Fibroblast of mammary gland (primary cell): Measurements from ENCODE around the gene LRRC45.
A peak's percentile ranks its signal among the peaks of the same experiment; 100 is the strongest.

Experiments used
- DNase-seq: peaks from one replicate; pipeline ENCODE4 v3.0.0-alpha.2; 2010; ENCODE audit warnings: low read depth
- H3K4me3 ChIP-seq: 2 replicates; pipeline ENCODE4 v1.5.1; 2011; ENCODE audit warnings: low read depth, mild to moderate bottlenecking, low read length, moderate library complexity; ENCODE audit not compliant: control insufficient read depth
- CTCF ChIP-seq: conservative IDR thresholded peaks from 2 replicates; pipeline ENCODE4 v1.5.1; 2011; ENCODE audit warnings: low read depth, low read length, inconsistent platforms; ENCODE audit not compliant: control insufficient read depth, insufficient read depth

The LRRC45 gene

DNA sequence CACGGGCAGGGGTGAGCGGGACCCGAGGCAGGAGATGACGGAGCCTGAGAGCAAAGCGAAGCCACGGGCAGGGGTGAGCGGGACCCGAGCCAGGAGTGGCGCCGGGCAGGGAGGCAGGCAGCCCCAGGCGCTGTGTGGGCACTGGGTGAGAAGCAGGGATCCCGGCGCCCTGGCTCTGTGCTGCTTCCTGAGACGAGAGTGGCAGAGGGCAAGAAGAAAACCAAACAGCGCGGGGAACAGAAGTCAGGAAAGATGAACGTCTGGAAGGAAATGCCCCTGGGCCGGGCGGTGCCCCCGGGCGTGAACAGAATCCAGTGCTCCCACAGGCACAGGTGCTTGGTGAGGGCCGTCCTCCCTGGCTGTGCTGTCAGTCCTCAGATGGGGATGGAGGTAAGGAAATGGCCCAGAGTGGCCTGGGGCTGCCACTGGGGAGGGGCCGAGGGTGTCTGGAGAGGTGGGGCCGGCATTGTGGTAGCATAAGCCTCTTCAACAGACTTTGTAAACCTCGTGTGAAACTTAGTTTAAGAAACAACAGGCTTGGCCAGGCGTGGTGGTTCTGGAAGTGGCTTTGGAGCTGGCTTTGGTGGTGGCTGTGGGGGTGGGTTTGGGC lies 35.8 kb upstream of the LRRC45 start:
- H3K4me3 ChIP-seq, result no peak overlapping the region
- TF ChIP-seq CTCF, result no peak
- no peak for DNase-seq

DNA sequence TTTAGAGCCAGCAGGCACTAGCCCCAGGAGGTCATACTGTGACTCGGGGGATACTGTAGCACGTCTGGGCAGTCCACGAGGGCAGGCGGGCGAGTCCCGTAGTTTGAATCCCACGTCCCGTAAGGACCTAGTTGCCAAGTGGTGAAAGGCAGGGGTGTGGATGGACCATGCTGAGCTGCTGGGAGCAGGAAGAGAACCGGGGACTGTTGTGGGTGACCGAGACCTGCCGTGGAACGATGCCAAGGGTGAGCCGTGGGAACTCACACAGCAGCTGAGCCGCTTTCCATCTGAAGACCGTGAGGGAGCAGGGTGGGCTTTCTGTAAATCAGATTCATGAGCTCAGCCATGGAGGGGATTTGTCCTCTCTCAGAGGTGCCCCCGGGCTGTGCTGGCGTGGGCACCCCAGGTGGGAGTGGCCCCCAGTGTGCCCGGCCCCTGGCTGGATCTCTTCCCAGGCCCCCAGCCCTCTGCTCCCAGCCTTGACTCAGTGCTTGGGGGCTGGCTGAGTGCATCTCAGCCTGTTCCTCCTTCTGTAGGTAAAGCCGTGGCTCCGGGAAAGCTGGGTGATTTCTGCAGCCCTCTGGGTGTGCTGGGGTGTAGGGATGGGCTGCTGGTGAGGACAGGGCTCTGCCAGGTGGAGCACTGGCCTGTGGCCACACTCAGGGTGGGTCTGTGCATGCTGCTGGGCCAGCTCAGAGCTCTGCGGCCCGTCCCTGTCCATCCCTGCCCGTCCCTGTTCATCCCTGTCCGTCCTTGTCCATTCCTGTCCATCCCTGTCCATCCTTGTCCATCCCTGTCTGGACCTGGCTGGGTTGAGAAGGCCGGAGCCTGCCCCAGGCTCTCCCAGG lies 32.0 kb upstream of the LRRC45 start:
- TF ChIP-seq CTCF, result no peak
- DNase-seq, result no peak
- no peak overlapping the region for H3K4me3 ChIP-seq

GRCh38 chr17:81991684-81992305 lies 31.3 kb upstream of the LRRC45 start:
- peak; percentile 22 for DNase-seq
- H3K4me3 ChIP-seq, result no peak overlapping the region
- TF ChIP-seq CTCF, result no peak

- no peak for DNase-seq
- H3K4me3 ChIP-seq, result no peak overlapping the region
- no peak for TF ChIP-seq CTCF
These were observed 30.6 kb upstream of the LRRC45 start for GRCh38 chr17:81992306-81993102.

- no peak for TF ChIP-seq CTCF
- DNase-seq, result no peak
- H3K4me3 ChIP-seq, result no peak overlapping the region
These were observed 29.1 kb upstream of the LRRC45 start for GRCh38 chr17:81993729-81994592.
